ENCODE results near the gene TARS3.

The TARS3 gene

GRCh38 chr15:101718896-101719295, 5.4 kb downstream of the TARS3 start:
- H3K4me3 ChIP-seq (ENCODE audit: low read length): no peak overlapping the region
- no peak for TF ChIP-seq CTCF (conservative IDR thresholded peaks at IDR 0.05; ENCODE audit: low read depth, low read length)
- no peak for DNase-seq (ENCODE audit: low read depth)

- H3K4me3 ChIP-seq (ENCODE audit: low read length): no peak overlapping the region
- DNase-seq (ENCODE audit: low read depth): no peak
- TF ChIP-seq CTCF (conservative IDR thresholded peaks at IDR 0.05; ENCODE audit: low read depth, low read length): no peak
These were observed 12.2 kb downstream of the TARS3 start for GRCh38 chr15:101712078-101712477.

- H3K4me3 ChIP-seq (ENCODE audit: low read length): no peak overlapping the region
- TF ChIP-seq CTCF (conservative IDR thresholded peaks at IDR 0.05; ENCODE audit: low read depth, low read length): no peak
- no peak for DNase-seq (ENCODE audit: low read depth)
These were observed 13.5 kb downstream of the TARS3 start for GRCh38 chr15:101710806-101711205.

GRCh38 chr15:101709466-101709865, 14.8 kb downstream of the TARS3 start:
- no peak overlapping the region for H3K4me3 ChIP-seq (ENCODE audit: low read length)
- DNase-seq (ENCODE audit: low read depth): no peak
- no peak for TF ChIP-seq CTCF (conservative IDR thresholded peaks at IDR 0.05; ENCODE audit: low read depth, low read length)

GRCh38 chr15:101707983-101708382, 16.3 kb downstream of the TARS3 start:
- no peak overlapping the region for H3K4me3 ChIP-seq (ENCODE audit: low read length)
- no peak for TF ChIP-seq CTCF (conservative IDR thresholded peaks at IDR 0.05; ENCODE audit: low read depth, low read length)
- no peak for DNase-seq (ENCODE audit: low read depth)

- TF ChIP-seq CTCF (conservative IDR thresholded peaks at IDR 0.05; ENCODE audit: low read depth, low read length): no peak
- DNase-seq (ENCODE audit: low read depth): no peak
- no peak overlapping the region for H3K4me3 ChIP-seq (ENCODE audit: low read length)
These were observed 22.2 kb downstream of the TARS3 start for GRCh38 chr15:101702077-101702476.

- H3K4me3 ChIP-seq (ENCODE audit: low read length): no peak overlapping the region
- DNase-seq (ENCODE audit: low read depth): no peak
- TF ChIP-seq CTCF (conservative IDR thresholded peaks at IDR 0.05; ENCODE audit: low read depth, low read length): no peak
These were observed 26.0 kb downstream of the TARS3 start for GRCh38 chr15:101698314-101698713.

Data from retinal pigment epithelial cell (primary cell).